Measurements from ENCODE around the gene FXYD2. TPM values are rescaled to one million over a fixed set of nuclear protein-coding genes. Genes with fewer than 3 reads are reported as not detected.

FXYD2 gene
- total RNA-seq, 1 experiment from 2014 or later = 0.39 TPM

DNA sequence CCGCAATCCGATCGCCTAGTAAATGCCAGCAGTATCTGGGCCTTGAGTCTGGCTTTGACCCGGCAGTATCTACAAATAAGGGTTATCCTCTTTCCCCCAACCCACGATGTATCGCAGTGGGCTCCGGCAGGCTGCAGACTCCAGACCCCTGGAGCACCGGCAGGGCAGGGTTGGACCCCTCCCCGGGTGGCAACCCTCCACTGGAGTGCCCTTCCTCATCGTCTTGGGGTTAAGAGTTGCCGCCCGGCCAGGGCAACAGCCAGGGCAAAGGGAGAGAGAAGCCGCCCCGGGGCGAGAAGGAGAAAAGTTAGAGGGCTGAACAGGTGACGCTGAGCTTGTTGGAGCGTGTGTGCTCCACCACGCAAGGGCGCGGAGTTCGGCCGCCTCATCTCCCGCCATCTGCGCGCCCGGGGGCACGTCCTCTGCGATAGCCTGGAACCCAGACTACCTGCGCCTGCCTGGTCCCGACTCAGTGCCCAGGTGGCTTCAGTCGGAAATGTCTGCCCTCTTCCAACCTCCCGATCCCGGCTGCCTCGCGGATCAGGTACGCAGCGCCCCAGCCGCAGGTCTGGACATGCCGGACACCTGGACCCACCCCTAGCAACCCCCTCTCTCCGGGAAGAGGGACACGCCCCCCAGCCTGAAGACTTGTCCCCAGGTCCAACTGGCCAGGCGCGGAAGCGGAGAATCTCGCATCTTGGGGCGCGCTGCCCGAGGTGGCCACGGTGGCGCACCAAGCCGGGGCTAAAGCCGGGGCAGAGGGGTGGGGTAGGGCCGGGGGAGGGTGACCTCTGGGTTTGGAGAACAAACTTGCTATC, 28.7 kb downstream of the FXYD2 start:
- POLR2A ChIA-PET = interaction anchor here (0.6 kb wide), 1 partner anchor 28 kb away, joined by 5 read pairs; no protein-coding TSS in a partner anchor
- Histone ChIP-seq H3K36me3 (ENCODE audit: control insufficient read depth, insufficient read depth, low read length) (no peaks in the 10 kb centered on the region; the same call in 1 of the 2 replicates), H3K4me3 (ENCODE audit: low read depth in 2 of 2, low read length in 2 of 2) (peak overlapping the region in 1 of 2 experiments; percentile 29; a peak in 2 of 4 replicates), H3K9me3 (ENCODE audit: control insufficient read depth, insufficient read depth, low read depth, low read length) (no peaks in the 10 kb centered on the region), H3K4me1 (ENCODE audit: control insufficient read depth, insufficient read depth, low read length) (peaks cover 10% of the 10 kb centered on the region), H3K27ac (ENCODE audit: low read length) (no peak overlapping the region), H3K27me3 (ENCODE audit: control insufficient read depth, insufficient read depth, low read length) (peaks cover 35% of the 10 kb centered on the region)
- intact Hi-C loops (cut with micrococcal nuclease; ENCODE audit: unreplicated experiment) = no loop called here
- no peak for TF ChIP-seq SIN3A (IDR thresholded peaks at IDR 0.05; ENCODE audit: borderline replicate concordance, insufficient read depth, low read depth, low read length)
- no peak for TF ChIP-seq CTCF (IDR thresholded peaks at IDR 0.05)
- TF ChIP-seq POLR2AphosphoS5 (IDR thresholded peaks at IDR 0.05; ENCODE audit: low read depth, low read length) = no peak
- no peak for TF ChIP-seq TCF7L2 (IDR thresholded peaks at IDR 0.05; ENCODE audit: low read depth, low read length)
- TF ChIP-seq, protein P1, sequence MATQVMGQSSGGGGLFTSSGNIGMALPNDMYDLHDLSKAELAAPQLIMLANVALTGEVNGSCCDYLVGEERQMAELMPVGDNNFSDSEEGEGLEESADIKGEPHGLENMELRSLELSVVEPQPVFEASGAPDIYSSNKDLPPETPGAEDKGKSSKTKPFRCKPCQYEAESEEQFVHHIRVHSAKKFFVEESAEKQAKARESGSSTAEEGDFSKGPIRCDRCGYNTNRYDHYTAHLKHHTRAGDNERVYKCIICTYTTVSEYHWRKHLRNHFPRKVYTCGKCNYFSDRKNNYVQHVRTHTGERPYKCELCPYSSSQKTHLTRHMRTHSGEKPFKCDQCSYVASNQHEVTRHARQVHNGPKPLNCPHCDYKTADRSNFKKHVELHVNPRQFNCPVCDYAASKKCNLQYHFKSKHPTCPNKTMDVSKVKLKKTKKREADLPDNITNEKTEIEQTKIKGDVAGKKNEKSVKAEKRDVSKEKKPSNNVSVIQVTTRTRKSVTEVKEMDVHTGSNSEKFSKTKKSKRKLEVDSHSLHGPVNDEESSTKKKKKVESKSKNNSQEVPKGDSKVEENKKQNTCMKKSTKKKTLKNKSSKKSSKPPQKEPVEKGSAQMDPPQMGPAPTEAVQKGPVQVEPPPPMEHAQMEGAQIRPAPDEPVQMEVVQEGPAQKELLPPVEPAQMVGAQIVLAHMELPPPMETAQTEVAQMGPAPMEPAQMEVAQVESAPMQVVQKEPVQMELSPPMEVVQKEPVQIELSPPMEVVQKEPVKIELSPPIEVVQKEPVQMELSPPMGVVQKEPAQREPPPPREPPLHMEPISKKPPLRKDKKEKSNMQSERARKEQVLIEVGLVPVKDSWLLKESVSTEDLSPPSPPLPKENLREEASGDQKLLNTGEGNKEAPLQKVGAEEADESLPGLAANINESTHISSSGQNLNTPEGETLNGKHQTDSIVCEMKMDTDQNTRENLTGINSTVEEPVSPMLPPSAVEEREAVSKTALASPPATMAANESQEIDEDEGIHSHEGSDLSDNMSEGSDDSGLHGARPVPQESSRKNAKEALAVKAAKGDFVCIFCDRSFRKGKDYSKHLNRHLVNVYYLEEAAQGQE (IDR thresholded peaks at IDR 0.05; ENCODE audit: insufficient read depth in 1 of 2, low read depth in 2 of 2, low read length in 1 of 2) = no peak
- CTCF ChIA-PET = no interaction called here
- peak; percentile 4; the same call in 1 of the 2 replicates for ATAC-seq
- BruUV-seq (replicated peaks) = no TSS peak
- in situ Hi-C loops (cut with HindIII; ENCODE audit: low pct_unique_long_range_greater_than_20kb, low sequenced_read_pairs) = no loop called here
- no peak for DNase-seq (ENCODE audit: low read depth, low spot score)

DNA sequence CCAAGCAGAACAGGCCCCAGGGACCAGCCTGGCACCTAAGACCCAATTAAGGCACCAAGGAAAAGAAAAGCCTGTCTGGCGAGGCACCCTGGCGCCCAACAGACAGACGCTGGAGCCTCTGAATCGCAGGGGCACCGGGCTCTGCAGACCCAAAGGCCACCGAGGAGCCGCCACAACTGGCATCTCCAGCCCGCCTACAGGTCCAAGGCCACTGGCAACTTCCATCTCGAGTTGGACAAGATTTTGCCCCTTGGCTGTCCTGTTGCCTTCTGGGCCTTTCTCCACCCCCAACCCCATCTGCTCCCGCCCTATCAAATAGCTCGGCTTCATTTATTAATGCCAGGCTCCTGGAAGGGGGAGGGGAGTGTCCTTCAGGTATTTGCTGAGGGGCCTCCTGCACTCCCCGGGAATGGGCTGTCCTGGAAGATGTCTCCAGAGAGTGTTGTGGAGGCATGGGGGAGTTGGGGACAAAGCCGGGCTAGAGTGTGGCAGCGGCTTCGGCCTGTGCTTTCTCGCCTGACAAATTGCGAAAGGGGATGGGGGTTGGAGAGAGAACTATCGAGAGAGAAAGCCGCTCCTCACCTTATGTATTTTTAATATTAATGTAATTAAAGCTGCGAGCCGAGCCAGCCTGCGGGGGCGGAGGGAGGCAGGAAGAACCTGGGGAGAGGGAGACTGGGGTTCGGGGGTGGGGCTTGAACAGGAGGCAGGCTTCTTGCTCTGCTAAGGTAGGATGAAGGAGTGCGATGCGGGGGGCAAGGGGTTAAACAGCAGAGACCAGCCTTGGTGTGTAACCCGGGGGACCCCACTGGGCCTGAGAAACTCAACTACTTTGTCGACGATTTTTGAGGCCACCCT, 29.5 kb downstream of the FXYD2 start:
- in situ Hi-C loops (cut with HindIII; ENCODE audit: low pct_unique_long_range_greater_than_20kb, low sequenced_read_pairs) = no loop called here
- POLR2A ChIA-PET = no interaction called here
- ATAC-seq = no peak
- Histone ChIP-seq H3K4me3 (ENCODE audit: low read depth in 2 of 2, low read length in 2 of 2) (no peak overlapping the region), H3K9me3 (ENCODE audit: control insufficient read depth, insufficient read depth, low read depth, low read length) (no peaks in the 10 kb centered on the region), H3K27ac (ENCODE audit: low read length) (no peak overlapping the region), H3K4me1 (ENCODE audit: control insufficient read depth, insufficient read depth, low read length) (peaks cover 10% of the 10 kb centered on the region), H3K27me3 (ENCODE audit: control insufficient read depth, insufficient read depth, low read length) (peaks cover 32% of the 10 kb centered on the region), H3K36me3 (ENCODE audit: control insufficient read depth, insufficient read depth, low read length) (no peaks in the 10 kb centered on the region; the same call in 1 of the 2 replicates)
- TF ChIP-seq CTCF (IDR thresholded peaks at IDR 0.05) (no peak), POLR2AphosphoS5 (IDR thresholded peaks at IDR 0.05; ENCODE audit: low read depth, low read length) (no peak), SIN3A (IDR thresholded peaks at IDR 0.05; ENCODE audit: borderline replicate concordance, insufficient read depth, low read depth, low read length) (no peak), TCF7L2 (IDR thresholded peaks at IDR 0.05; ENCODE audit: low read depth, low read length) (no peak)
- TF ChIP-seq, protein P1 (IDR thresholded peaks at IDR 0.05; ENCODE audit: insufficient read depth in 1 of 2, low read depth in 2 of 2, low read length in 1 of 2) = no peak
- DNase-seq (ENCODE audit: low read depth, low spot score) = no peak
- no TSS peak for BruUV-seq (replicated peaks)
- intact Hi-C loops (cut with micrococcal nuclease; ENCODE audit: unreplicated experiment) = no loop called here
- CTCF ChIA-PET = no interaction called here
